ENCODE measurements around the gene FEN1. TPM values are rescaled to one million over a fixed set of nuclear protein-coding genes. Genes with fewer than 3 reads are reported as not detected.
A peak's percentile ranks its signal among the peaks of the same experiment; 100 is the strongest.

The FEN1 gene
- total and polyA plus RNA-seq, 4 donors: 4.5 to 46.5 (median 9.5) TPM

DNA sequence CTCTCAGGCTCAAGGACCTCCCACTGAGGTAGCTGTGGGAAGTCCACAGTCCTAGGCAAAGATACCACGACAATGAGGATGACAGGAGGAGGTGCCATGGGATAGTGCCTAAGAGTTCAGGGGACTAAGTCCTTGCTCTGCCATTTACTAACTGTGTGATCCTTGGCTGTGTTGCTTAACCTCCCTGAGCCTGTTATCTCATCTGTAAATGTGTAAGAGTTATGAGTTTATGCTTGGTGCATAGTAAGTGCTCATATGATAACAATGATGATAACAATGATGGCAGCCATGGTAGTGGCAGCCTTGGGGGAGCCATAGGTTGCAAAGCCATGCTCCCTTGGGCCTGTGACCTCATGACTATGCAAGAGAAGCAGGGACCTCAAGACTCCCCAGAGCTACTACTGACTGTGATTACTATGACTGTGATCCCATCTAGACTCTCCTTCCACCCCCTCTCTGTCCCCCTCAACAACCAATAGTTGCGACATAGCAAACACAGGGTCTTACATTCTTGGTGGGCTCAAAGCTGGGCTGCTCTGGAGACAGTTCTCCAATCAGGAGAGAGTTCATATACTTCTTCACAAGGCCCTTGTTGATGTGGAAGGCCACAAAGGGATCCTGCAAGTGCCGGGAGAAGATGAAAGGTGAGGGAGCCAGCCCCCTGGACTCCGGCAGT lies 20.2 kb downstream of the FEN1 start:
- 93% methylated on average over 4 of the region's 4 CpGs for WGBS
- peaks cover 2 to 22% (median 9%) of the 10 kb centered on the region in 4 donors for H3K4me1 ChIP-seq (ENCODE audit: control insufficient read depth in 4 of 4, insufficient read depth in 4 of 4, low read length in 3 of 4)
- H3K9me3 ChIP-seq (ENCODE audit: control insufficient read depth in 4 of 4, low read length in 3 of 4): no peaks in the 10 kb centered on the region
- no peak overlapping the region for H3K9ac ChIP-seq (ENCODE audit: low read depth in 1 of 2, low read length in 2 of 2)
- DNase-seq (ENCODE audit: low spot score): no peak
- H3K4me3 ChIP-seq (ENCODE audit: low read depth in 1 of 3, low read length in 3 of 3): no peak overlapping the region
- H3K27ac ChIP-seq (ENCODE audit: low read depth in 1 of 2, low read length in 2 of 2): no peak overlapping the region
- TF ChIP-seq EGR1 (IDR thresholded peaks at IDR 0.05; ENCODE audit: low read depth in 2 of 2): no peak
- TF ChIP-seq, protein P1, sequence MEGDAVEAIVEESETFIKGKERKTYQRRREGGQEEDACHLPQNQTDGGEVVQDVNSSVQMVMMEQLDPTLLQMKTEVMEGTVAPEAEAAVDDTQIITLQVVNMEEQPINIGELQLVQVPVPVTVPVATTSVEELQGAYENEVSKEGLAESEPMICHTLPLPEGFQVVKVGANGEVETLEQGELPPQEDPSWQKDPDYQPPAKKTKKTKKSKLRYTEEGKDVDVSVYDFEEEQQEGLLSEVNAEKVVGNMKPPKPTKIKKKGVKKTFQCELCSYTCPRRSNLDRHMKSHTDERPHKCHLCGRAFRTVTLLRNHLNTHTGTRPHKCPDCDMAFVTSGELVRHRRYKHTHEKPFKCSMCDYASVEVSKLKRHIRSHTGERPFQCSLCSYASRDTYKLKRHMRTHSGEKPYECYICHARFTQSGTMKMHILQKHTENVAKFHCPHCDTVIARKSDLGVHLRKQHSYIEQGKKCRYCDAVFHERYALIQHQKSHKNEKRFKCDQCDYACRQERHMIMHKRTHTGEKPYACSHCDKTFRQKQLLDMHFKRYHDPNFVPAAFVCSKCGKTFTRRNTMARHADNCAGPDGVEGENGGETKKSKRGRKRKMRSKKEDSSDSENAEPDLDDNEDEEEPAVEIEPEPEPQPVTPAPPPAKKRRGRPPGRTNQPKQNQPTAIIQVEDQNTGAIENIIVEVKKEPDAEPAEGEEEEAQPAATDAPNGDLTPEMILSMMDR (IDR thresholded peaks at IDR 0.05; ENCODE audit: low read depth, low read length, missing input control): no peak
- TF ChIP-seq YY1 (IDR thresholded peaks at IDR 0.05): no peak
- TF ChIP-seq, protein P2, sequence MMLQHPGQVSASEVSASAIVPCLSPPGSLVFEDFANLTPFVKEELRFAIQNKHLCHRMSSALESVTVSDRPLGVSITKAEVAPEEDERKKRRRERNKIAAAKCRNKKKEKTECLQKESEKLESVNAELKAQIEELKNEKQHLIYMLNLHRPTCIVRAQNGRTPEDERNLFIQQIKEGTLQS (IDR thresholded peaks at IDR 0.05): no peak
- TF ChIP-seq RAD21 (IDR thresholded peaks at IDR 0.05): no peak
- TF ChIP-seq, protein P3, sequence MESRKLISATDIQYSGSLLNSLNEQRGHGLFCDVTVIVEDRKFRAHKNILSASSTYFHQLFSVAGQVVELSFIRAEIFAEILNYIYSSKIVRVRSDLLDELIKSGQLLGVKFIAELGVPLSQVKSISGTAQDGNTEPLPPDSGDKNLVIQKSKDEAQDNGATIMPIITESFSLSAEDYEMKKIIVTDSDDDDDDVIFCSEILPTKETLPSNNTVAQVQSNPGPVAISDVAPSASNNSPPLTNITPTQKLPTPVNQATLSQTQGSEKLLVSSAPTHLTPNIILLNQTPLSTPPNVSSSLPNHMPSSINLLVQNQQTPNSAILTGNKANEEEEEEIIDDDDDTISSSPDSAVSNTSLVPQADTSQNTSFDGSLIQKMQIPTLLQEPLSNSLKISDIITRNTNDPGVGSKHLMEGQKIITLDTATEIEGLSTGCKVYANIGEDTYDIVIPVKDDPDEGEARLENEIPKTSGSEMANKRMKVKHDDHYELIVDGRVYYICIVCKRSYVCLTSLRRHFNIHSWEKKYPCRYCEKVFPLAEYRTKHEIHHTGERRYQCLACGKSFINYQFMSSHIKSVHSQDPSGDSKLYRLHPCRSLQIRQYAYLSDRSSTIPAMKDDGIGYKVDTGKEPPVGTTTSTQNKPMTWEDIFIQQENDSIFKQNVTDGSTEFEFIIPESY (IDR thresholded peaks at IDR 0.05): no peak
- no peak for TF ChIP-seq HNF4A (conservative IDR thresholded peaks at IDR 0.05)
- TF ChIP-seq, protein P4, sequence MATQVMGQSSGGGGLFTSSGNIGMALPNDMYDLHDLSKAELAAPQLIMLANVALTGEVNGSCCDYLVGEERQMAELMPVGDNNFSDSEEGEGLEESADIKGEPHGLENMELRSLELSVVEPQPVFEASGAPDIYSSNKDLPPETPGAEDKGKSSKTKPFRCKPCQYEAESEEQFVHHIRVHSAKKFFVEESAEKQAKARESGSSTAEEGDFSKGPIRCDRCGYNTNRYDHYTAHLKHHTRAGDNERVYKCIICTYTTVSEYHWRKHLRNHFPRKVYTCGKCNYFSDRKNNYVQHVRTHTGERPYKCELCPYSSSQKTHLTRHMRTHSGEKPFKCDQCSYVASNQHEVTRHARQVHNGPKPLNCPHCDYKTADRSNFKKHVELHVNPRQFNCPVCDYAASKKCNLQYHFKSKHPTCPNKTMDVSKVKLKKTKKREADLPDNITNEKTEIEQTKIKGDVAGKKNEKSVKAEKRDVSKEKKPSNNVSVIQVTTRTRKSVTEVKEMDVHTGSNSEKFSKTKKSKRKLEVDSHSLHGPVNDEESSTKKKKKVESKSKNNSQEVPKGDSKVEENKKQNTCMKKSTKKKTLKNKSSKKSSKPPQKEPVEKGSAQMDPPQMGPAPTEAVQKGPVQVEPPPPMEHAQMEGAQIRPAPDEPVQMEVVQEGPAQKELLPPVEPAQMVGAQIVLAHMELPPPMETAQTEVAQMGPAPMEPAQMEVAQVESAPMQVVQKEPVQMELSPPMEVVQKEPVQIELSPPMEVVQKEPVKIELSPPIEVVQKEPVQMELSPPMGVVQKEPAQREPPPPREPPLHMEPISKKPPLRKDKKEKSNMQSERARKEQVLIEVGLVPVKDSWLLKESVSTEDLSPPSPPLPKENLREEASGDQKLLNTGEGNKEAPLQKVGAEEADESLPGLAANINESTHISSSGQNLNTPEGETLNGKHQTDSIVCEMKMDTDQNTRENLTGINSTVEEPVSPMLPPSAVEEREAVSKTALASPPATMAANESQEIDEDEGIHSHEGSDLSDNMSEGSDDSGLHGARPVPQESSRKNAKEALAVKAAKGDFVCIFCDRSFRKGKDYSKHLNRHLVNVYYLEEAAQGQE (IDR thresholded peaks at IDR 0.05): no peak
- TF ChIP-seq JUND (IDR thresholded peaks at IDR 0.05): no peak
- no peak for TF ChIP-seq FOXA2 (IDR thresholded peaks at IDR 0.05)
- no peaks in the 10 kb centered on the region for H3K27me3 ChIP-seq (ENCODE audit: control insufficient read depth in 4 of 4, insufficient read depth in 4 of 4, low read length in 3 of 4)
- peaks cover 10 to 36% (median 14%) of the 10 kb centered on the region in 4 donors for H3K36me3 ChIP-seq (ENCODE audit: control insufficient read depth in 4 of 4, insufficient read depth in 3 of 4, low read depth in 1 of 4, low read length in 3 of 4)

DNA sequence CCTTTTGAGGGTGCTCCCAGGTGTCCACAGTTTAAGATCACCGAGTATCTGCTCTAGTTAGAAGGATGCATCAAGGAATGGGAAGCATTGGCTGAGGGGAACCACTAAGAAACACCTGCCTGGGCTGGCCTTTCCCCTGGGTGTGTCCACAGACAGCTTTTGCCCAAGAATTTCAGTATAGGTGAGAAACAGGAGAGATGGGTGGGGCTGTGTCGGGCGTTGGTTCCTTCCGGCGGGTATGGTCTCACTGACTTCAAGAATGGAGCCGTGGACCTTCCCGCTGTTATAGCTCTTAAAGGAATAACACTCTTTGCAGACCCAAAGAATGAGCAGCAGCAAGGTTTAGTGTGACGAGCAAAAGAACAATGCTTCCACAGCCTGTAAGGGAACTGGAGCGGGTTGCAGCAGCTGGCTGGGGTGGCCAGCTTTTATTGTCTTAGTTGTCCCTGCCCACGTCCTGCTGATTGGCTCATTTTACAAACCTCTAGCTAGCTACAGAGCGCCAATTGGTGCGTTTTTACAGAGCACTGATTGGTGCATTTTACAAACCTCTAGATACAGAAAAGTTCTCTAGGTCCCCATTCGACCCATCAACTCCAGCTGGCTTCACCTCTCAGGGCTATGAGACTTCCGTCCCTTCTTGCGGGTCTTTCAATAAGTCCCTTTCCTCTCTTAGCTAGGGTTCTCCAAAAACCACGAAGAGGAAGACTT lies 21.7 kb downstream of the FEN1 start:
- Histone ChIP-seq H3K4me1 (ENCODE audit: control insufficient read depth in 4 of 4, insufficient read depth in 4 of 4, low read length in 3 of 4) (peaks cover 2 to 22% (median 9%) of the 10 kb centered on the region in 4 donors), H3K9ac (ENCODE audit: low read depth in 1 of 2, low read length in 2 of 2) (no peak overlapping the region), H3K27ac (ENCODE audit: low read depth in 1 of 2, low read length in 2 of 2) (peak overlapping the region; percentile 86 to 88), H3K4me3 (ENCODE audit: low read depth in 1 of 3, low read length in 3 of 3) (peak overlapping the region; percentile 13 to 59 (median 48)), H3K27me3 (ENCODE audit: control insufficient read depth in 4 of 4, insufficient read depth in 4 of 4, low read length in 3 of 4) (no peaks in the 10 kb centered on the region), H3K36me3 (ENCODE audit: control insufficient read depth in 4 of 4, insufficient read depth in 3 of 4, low read depth in 1 of 4, low read length in 3 of 4) (peaks cover 2 to 25% (median 9%) of the 10 kb centered on the region in 4 donors), H3K9me3 (ENCODE audit: control insufficient read depth in 4 of 4, low read length in 3 of 4) (no peaks in the 10 kb centered on the region)
- 81% methylated on average over 16 of the region's 16 CpGs for WGBS
- TF ChIP-seq HNF4A (conservative IDR thresholded peaks at IDR 0.05) (no peak), EGR1 (IDR thresholded peaks at IDR 0.05; ENCODE audit: low read depth in 2 of 2) (no peak), HNF4G (IDR thresholded peaks at IDR 0.05) (no peak), TAF1 (conservative IDR thresholded peaks at IDR 0.05) (no peak), YY1 (IDR thresholded peaks at IDR 0.05) (no peak), FOXA1 (IDR thresholded peaks at IDR 0.05) (no peak)
- TF ChIP-seq, protein P2 (IDR thresholded peaks at IDR 0.05): no peak
- TF ChIP-seq, protein P4 (IDR thresholded peaks at IDR 0.05): no peak
- no peak for DNase-seq (ENCODE audit: low spot score)

Data from liver (tissue), 9 donors.